Measurements from ENCODE around the gene HAPLN3.
A peak's percentile ranks its signal among the peaks of the same experiment; 100 is the strongest.
"Not testable (repeated sequence)": the region's sequence is repeated elsewhere in the genome, so short reads cannot be mapped to it uniquely, and the experiment has no call there.

Gene HAPLN3, protein sequence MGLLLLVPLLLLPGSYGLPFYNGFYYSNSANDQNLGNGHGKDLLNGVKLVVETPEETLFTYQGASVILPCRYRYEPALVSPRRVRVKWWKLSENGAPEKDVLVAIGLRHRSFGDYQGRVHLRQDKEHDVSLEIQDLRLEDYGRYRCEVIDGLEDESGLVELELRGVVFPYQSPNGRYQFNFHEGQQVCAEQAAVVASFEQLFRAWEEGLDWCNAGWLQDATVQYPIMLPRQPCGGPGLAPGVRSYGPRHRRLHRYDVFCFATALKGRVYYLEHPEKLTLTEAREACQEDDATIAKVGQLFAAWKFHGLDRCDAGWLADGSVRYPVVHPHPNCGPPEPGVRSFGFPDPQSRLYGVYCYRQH

DNA sequence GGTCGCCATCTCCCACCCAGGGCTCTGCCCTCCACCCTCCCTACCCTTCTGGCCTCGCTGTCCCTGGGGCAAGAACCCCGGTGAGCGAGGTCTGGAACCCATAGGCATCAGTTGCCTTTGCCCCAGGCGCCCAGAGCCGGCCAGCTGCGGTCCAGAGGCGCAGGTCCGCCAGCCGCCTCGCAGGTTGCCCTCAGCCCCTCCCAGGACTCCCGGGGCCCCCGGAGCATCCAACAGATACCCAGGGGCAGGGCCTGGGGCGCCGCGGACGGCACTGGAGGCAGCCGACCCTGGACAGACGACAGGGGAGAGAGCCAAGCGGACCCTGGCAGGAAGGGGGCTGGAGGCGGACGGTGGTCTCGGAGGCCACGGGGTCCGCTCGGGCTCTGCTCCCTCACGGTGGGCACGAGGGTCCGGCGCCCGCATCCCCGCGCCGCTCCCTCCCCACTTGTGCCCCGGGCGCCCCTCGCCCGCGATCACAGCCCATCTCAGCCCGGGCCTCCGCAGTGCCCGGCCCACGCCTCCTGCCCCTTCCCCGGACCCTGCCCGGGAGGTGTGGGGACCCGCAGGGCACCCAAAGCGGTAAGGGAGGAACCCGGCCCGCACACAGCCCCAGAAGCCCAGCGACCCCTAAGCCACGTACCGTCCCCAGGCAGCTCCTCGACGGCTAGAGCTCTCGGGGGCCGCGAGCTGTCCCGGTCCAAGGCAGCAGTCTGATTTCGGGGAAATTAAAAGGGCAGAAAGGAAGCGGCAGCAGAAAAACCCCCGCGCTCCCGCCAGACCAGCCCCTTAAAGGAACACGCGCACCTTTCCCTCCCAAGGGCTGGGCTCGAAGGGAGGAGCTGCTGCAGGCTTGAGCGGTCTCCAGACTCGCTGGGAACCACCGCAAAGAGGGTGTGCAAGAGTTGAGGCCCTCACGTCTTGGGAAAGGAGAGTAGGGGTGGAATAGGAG, at the start of gene HAPLN3:
Gene HAPLN3, minus strand, starts transcription at position 726 of the 949 bp plus-strand sequence. CDS start 8,246 bp downstream, outside the sequence.
- peak in 3 of 4 experiments; percentile 17 to 39 (median 28) for DNase-seq

DNA sequence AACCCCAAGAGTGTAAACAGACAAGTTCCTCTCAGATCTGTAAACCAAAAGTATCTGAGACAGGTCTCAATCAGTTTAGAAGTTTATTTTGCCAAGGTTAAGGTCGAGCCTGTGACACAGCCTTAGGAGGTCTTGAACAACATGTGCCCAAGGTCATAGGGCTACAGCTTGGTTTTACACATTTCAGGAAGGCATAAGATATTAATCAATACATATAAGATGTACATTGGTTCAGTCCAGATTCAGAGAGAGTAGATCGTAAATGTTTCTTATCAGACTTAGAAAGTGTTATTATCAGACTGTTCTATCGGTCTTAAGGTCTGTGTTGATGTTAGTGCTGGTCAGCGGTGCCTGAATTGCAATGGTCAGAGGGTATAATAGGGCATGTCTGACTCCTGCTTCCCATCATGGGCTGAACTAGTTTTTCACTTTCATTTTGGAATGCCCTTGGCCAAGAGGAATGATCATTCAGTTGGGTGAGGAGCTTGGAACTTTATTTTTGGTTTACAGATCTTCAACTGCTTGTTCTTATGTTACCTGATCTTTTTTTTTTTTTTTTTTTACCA, 44.8 kb upstream of the HAPLN3 start:
- no peak for DNase-seq

DNA sequence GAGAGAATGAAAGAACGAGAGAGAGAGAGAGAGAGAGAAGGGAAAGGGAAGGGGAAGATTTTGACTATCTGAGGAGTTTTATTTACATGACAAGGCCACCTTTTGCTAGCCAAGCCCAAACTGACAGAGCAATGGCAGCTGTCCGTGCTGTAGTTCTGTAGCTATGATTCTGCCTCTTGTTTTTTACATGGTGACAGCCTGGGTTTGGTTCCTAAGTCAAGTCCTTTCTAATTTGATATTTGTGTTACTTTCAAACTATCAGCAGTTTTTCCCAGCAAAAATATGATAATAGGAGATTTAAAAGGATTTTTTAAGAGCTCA, 44.1 kb upstream of the HAPLN3 start:
- no peak for DNase-seq

DNA sequence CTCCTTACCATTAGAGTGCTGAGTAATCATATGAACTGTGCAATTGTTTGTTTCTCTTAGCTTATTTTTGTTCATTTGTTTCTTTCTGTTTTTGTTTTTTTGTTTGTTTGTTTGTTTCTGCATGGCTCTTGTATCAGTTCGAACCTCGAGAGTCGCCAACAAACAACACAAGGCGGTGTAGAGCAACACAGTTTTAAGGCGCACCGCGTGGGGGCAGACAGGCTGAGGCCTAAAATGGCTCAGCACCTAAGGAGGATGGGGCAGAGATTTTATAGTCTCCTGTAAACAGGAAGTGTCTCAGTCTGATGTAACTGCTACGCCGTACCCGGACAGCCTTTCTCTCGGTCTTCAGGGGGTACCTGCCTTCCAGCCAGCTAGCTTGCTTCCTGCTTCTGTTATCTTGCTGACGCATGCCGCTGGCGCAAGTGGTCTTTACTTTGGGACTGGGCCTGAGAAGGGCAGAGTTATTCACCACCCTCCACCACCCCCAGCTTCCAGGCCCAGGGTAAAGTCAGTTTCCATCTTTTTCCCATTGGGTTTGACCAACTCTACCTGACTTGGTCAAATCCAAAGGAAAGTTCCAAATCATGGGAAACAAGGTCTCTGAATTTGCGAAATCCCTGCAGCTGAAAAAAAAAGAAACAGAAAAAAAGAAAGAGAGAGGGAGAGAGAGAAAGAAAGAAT, 43.6 kb upstream of the HAPLN3 start:
- DNase-seq, result no peak

DNA sequence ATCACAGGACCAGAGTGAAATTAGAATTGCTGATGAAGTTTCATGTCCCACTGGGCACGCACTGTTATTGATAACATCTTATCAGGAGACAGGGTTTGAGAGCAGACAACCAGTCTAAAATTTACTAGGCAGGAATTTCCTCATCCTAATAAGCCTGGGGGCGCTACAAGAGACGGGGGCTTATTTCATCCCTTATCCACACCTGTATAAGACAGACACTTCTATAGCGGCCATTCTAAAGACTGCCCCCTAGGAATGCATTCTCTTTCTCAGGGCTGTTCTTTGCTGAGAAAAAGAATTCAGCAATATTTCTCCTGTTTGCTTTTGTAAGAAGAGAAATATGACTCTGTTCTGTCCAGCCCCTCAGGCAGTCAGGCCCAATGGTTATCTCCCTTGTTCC, 39.1 kb upstream of the HAPLN3 start:
- not testable (repeated sequence) for DNase-seq

DNA sequence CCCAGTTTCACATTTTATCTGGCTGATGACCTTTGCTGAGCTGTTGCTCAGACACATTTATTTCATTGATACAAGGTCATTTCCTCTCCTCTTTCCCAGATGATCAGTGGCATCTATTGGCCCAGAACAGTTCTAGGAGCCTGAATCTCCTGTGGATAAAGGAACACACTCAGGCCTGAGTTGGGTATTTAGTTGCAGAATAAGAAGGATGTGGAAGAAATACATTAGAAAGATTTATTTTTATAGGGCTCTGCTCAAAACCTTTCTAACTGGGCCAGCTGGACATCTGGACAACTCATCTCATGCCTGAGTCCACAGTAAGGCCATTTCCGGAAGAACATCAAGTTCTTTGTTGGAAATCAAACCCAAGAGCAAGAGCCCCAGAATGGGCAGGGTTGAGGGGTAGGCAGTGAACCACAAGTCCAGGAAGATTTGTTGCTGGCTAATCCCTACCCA, 37.6 kb upstream of the HAPLN3 start:
- DNase-seq, result no peak

DNA sequence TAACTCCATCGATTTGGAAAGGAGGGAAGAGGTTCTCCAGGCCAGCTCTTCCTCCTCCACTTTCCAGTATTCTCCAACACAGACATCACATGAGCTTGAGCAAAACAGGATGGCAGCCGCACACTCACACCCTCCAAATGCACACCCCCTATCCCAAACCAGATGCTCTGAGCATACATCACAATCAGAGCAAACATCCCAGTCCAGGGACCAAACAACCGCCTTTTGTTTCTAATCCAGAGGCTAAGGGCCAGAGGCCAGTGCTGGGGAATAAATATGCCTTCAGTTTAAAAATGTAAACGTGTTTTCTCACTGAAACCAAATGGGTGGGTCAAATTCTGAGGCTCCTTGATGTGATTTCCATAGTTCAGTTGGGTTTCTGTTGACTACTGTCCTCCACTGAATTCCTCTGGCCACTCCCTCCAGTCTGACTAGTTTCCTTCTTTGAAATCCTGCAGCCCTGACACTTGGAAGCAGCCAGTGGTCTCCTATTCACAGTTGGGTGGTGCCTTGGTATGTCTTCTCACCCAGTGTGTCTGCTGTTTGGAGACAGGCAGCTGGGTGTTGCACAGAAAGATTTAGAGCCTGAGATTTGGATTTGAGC, 37.0 kb upstream of the HAPLN3 start:
- no peak for DNase-seq

DNA sequence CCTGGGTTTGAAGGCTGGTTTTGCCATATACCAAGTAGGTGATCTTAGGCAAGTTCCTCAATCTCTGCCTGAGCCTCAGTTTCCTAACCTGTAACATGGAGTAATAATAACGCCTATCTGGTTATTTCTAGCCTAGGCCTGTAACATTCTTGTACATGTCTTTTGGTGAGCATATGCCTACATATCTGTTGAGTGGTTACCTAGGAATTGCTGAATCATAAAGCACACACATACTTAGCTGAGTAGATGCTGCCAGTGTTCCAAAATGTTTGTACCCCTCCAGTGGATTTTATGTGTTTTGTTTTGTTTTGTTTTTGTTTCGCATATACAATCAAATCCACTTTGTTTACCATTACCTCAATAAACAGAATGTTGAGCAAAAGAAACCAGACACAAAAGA, 35.2 kb upstream of the HAPLN3 start:
- DNase-seq, result no peak

DNA sequence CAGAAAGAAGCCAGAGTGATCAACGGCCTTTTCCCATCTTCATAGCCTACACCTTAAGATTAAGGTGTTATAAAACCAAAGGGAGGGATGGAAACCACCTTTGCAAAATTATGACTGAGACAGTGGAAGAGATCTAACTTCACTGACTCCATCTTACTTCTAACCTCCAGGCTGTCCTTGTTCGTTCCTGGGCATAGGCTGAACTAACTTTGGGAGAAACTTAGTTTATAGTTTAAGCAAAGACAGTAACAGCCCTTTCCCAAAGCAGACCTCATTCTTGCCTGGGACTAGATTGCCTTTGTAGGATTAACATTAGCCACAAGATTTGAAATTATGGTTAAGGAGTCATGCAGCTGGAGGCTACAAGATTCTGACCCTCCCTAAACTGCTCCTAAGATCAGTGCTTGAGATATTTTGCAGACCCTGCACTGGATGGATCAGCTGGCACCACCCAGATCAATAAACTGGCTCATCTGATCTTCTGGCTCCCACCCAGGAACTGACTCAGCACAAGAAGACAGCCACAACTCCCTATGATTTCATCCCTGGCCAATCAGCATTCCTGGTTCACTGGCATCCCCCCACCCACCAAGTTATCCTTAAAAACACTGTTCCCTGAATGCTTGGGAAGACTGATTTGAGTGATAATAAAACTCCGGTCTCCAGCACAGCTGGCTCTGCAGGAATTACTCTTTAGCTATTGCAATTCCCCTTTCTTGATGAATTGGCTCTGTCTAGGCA, 34.2 kb upstream of the HAPLN3 start:
- DNase-seq, result not testable (repeated sequence)

DNA sequence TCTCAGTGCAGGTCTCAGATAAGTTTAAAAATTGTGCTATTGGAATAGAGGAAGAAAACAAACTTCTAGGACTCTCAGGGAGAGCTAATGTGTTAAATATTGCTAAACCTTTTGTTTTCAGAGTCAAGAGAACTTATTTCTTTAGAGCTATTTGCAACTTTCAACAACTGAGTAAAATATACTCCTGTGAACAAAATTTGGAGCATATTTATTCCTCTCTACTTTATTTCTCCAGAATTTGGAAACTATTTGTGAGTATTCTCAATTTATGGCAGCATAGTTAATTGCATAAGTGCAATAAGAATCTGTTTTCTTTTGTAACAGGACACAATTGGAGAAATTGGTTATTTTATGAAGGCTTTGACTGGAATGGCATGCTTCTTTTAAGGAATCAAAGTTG, 32.8 kb upstream of the HAPLN3 start:
- DNase-seq, result not testable (repeated sequence)

DNA sequence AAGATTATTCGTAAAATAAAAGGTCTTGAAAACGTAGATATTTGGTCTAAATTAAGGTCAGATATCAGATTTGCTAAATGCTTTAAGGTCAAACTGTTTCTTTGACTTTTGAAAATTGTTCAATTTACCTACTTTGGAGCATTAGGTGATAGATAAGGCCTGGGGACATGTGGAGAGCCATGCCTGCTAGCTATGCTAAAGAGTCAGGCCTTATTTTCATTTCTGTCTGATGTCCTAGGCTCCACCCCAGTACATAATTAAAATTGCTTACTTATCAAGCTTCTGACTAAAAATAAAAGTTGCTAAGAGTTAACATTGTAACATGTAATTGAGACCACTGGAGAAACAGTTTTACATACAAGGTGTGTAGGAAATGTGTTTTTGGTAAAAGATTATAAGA, 30.3 kb upstream of the HAPLN3 start:
- DNase-seq, result not testable (repeated sequence)

DNA sequence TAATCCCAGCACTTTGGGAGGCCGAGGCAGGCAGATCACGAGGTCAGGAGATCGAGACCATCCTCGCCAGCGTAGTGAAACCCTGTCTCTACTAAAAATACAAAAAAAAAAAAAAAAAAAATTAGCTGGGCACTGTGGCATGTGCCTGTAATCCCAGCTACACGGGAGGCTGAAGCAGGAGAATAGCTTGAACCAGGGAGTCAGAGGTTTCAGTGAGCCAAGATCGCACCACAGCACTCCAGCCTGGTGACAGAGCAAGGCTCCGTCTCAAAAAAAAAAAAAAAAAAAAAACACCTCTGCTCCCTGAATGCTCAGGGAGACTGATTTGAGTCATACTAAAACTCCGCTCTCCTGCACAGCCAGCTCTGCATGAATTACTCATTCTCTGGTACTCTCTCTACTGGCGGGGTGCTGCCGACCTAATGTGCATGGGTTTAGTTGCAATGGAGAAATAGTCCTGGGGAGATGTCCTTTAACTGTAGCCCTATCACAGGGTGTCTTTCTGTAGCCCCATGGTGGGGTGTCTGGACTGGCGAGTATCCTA, 25.6 kb upstream of the HAPLN3 start:
- not testable (repeated sequence) for DNase-seq

DNA sequence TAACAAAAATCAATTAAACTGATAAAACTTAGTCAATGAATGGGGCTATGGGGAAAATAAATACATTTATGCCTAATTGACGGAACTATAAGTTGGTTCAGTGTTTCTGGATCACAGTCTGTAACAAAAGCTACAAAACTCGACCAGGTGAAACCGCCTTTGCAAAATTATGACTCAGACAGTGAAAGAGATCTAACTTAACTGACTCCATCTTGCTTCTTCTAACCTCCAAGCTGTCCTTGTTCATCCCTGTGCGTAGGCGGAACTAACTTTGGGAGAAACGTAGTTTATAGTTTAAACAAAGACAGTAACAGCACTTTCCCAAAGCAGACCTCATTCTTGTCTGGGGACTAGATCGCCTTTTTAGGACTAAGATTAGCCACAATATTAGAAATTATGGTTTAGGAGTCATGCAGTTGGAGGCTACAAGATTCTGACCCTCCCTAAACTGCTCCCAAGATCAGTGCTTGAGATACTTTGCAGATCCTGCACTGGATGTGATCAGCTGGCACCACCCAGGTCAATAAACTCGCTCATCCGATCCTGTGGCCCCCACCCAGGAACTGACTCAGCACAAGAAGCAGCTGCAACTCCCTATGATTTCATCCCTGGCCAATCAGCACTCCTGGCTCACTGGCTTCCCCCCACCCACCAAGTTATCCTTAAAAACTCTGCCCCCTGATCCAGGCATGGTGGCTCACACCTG, 25.0 kb upstream of the HAPLN3 start:
- no peak for DNase-seq

DNA sequence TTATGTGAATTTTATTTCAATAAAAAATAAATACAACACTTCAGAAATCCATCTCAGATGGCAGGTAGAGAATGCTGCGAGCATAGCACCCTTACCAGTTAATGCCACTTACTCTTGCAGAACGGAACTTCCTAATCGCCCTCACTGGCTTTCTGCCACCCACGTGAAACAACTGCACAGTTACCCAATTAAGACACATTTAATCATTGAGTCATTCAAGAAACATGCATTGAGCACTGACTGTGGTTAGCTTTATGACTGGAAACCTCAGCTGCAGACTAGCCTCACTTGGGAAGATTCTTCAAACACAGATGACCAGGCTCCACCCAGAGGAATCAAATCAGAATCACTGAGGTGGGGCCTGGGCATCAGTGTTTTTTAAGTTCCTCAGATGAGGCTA, 23.4 kb upstream of the HAPLN3 start:
- no peak for DNase-seq

DNA sequence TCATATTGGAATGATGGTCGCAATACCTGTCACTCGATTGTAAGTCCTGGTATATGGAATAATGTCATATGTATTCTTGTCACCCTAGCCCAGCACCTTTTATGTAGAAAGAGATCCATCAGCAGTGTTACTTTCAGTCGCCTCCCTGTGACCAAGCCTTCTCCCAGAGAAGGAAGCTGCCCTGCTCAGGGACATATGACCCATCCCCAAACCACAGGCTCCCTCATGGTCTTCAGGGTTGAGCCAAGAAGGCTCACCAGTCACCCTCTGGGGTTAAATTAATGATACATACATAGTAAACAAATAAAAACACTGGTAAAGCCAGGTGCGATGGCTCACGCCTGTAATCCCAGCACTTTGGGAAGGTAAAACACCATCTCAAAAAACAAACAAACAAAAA, 22.4 kb upstream of the HAPLN3 start:
- no peak for DNase-seq

DNA sequence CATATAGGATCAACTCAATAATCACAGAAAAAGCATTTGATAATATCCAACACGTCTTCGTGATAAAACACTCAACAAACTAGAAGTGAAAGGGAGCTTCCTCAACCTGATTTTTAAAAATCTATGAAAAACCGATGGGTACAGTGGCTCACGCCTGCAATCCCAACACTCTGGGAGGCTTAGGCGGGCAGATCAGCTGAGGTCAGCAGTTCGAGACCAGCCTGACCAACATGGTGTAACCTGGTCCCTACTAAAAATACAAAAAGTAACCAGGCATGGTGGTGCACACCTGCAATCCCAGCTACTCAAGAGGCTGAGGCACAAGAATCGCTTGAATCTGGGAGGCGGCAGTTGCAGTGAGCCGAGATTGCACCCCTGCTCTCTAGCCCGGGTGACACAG, 20.0 kb upstream of the HAPLN3 start:
- DNase-seq, result no peak

DNA sequence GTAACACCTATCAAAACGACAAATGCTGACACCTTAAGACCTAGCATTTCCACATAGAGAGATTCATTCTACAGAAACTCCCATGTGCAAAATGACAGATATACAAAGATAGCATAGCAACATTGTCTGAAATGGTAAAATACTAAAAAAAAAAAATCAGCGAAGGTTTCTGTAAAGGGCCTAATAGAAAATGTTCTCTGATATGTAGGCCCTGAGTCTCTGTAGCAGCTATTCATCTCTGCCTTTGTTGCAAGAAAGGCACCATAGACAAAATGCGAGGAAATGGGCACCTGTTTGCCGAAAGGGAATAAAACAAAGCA, 18.5 kb upstream of the HAPLN3 start:
- no peak for DNase-seq

DNA sequence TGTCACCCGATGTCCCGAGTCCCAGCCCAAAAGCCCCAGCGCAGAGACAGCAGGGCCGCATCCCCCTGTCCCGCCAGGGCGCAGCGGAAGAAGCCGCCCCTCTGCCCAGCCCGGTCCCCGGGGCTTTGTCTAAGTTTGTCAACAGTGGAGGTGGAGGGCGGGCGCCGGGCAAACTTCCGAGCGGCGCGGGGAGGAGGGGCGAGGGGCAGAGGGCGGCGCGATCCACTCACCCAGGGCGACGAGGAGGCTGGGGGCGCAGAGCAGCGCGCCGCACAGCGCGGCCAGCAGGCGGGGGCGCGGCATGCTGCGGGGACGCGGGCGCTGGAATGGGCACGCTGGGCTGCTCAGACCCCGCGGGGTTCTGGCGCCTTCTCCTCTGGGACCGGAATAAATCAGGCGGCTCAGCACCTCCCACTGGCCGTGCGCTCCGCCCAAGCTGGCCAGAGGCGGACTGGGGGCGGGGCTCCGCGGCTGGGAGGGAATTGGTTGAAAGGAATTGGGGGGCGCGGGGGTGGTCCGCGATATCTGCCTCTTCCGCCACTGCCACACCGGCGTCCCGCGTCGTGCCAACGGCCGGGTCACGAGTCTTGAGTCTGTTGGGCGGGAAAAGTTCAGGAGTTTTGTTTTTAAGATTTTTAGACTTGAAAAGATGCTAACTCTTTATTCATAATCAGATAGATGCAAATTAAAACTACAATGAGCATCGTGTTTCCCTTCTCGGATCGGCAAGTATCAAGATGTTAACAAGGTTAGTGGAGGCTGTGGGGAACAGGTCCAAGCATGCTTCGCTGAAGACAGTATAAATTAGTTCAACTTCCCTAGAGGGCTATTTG, 17.9 kb upstream of the HAPLN3 start, which contains the start of gene MFGE8:
Gene MFGE8, minus strand, starts transcription at position 363 of the 833 bp plus-strand sequence. Its CDS starts 60 bp downstream, at position 303.
- peak; percentile 24 to 72 (median 38) for DNase-seq

DNA sequence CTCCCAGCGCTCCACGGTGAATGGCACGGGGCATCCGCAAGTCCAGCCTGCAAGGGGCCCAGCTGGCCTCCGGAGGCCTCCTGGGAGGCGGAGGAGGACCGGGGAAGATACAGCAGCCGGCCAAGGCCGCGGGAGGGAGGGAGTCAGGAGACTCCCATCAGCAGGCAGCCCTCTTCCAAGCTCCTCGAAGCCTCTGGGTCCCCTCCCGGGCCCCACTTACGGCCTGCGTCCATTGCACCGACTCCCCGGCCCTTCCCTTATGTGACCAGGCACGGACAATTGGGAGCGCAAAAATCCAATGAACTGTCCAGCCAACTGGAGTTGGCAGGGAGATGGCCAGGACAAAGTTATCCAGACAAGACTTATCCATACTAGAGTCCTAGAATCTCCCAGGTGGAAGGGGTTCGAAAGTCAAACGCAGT, 17.2 kb upstream of the HAPLN3 start:
- DNase-seq, result no peak

DNA sequence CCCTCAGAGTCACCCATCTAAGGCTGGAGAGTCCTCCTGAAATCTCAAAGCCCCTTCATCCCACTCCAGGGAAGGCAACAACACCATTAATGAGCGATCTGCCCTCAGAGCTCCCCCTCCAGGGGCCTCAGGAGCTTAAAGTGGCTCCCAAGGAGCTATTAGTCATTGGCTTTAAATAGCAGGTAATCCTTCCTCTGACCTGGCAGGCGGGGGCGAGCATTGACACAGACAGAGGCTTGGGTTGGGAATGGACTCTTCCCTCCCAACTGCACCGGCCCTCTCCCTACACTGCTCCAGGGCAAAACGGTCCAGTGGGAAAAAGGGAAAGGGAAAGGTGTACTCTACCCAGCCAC, 16.4 kb upstream of the HAPLN3 start:
- no peak for DNase-seq
